DMS 273 treated with DMSO at 0.1 percent for 48 hours (cell line): ENCODE measurements around the gene AHNAK.
"Not testable (repeated sequence)": the region's sequence is repeated elsewhere in the genome, so short reads cannot be mapped to it uniquely, and the experiment has no call there.

Experiments used
- DNase-seq: peaks from one replicate; lab custom pipeline; 2025; lab: John Stamatoyannopoulos, UW

The AHNAK gene

GRCh38 chr11:62387381-62387780, 159.2 kb downstream of the AHNAK start:
- no peak for DNase-seq

DNA sequence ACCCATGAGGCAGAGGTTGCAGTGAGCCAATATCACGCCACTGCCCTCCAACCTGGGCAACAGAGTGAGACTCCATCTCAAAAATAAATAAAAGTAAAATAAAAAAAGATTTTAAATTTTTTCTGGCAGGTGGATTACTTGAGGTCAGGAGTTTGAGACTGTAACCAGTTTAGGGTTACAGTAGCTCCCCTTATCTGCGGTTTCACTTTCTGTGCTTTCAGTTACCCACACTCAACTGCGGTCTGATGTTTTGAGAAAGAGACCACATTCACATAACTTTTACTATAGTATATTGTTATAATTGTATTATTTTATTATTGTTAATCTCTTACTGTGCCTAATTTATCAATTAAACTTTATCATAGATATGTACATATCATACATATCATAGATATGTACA, 160.5 kb downstream of the AHNAK start:
- not testable (repeated sequence) for DNase-seq

GRCh38 chr11:62383822-62384221, 162.8 kb downstream of the AHNAK start:
- DNase-seq = no peak
